Endothelial cell of umbilical vein (primary cell): Measurements from ENCODE around the gene CD46. TPM values are rescaled to one million over a fixed set of nuclear protein-coding genes. Genes with fewer than 3 reads are reported as not detected.

Experiments used
- BruUV-seq: library from RNA; stranded (reverse); fragments of 400-500 nt; replicated peaks from 2 replicates; lab custom pipeline; 2021; lab: Mats Ljungman, UMichigan
- CTCF ChIA-PET: fragments of 300-600, 350-600 bp; sonication (Branson Sonifier 250); formaldehyde crosslinking; loops from one replicate; lab custom pipeline; 2021; ENCODE audit warnings: antibody characterized with exemption, inconsistent platforms; lab: Charles Lee
- POLR2A ChIA-PET: fragments of 300-600, 350-600 bp; sonication (Branson Sonifier 250); formaldehyde crosslinking; loops from one replicate; lab custom pipeline; 2021; ENCODE audit warnings: antibody characterized with exemption, inconsistent platforms; lab: Charles Lee
- DNase-seq: peaks from one replicate; pipeline ENCODE4 v3.0.0-alpha.2; 2011; ENCODE audit warnings: low read depth, low spot score
- FAIRE-seq: peaks from 2 replicates; lab custom pipeline; 2011; peaks lifted over from hg19 to GRCh38; lab: Jason Lieb, UNC
- H2AFZ ChIP-seq: 2 replicates; pipeline ENCODE4 v1.6.0; 2012; ENCODE audit warnings: low read depth, low read length, control low read depth, inconsistent platforms
- H3K27ac ChIP-seq: 2 replicates; pipeline ENCODE4 v1.5.1; 2011; ENCODE audit warnings: low read depth, mild to moderate bottlenecking, control low read depth, low read length, moderate library complexity; ENCODE audit not compliant: insufficient read depth
- H3K27me3 ChIP-seq, 2 experiments: 2 replicates each; pipeline versions ENCODE4 v1.6.0 to v1.6.1; 2011; ENCODE audit warnings: low read length in 2 of 2, mixed read lengths in 1 of 2; ENCODE audit not compliant: control insufficient read depth in 2 of 2, insufficient read depth in 2 of 2
- H3K36me3 ChIP-seq, 2 experiments: 2 replicates in 1 of 2; 3 replicates in 1 of 2; pipeline ENCODE4 v1.5.1; 2011; ENCODE audit warnings: low read length in 2 of 2, mild to moderate bottlenecking in 1 of 2, moderate library complexity in 1 of 2; ENCODE audit not compliant: control insufficient read depth in 2 of 2, insufficient read depth in 2 of 2; ENCODE audit errors: extremely low read depth in 1 of 2
- H3K4me1 ChIP-seq: 3 replicates; pipeline ENCODE4 v1.5.1; 2011; ENCODE audit warnings: mild to moderate bottlenecking, low read length; ENCODE audit not compliant: control insufficient read depth, insufficient read depth; ENCODE audit errors: extremely low read depth
- H3K4me2 ChIP-seq: 2 replicates; pipeline ENCODE4 v1.6.1; 2011; ENCODE audit warnings: low read length, control low read depth, mixed read lengths; ENCODE audit not compliant: insufficient read depth
- H3K4me3 ChIP-seq, 3 experiments: fragments of 200-600 bp in 1 of 3; sonication (generic), shearing (Covaris generic) in 1 of 3; replicated peaks in 1 of 3; 2 replicates each; pipeline ENCODE4 v1.5.1; 2011 to 2016; ENCODE audit warnings: control low read depth in 3 of 3, low read length in 3 of 3, mild to moderate bottlenecking in 2 of 3, inconsistent platforms in 1 of 3, low read depth in 1 of 3, moderate library complexity in 1 of 3; ENCODE audit not compliant: insufficient read depth in 1 of 3
- H3K79me2 ChIP-seq: 2 replicates; pipeline ENCODE4 v1.6.0; 2012; ENCODE audit warnings: low read length, inconsistent platforms; ENCODE audit not compliant: control insufficient read depth, insufficient read depth
- H3K9ac ChIP-seq: replicated peaks from 2 replicates; pipeline ENCODE3; 2011; ENCODE audit warnings: low read length, control low read depth; ENCODE audit not compliant: insufficient read depth; ENCODE audit errors: extremely low read depth
- H3K9me1 ChIP-seq: replicated peaks from 3 replicates; pipeline ENCODE4 v1.6.0; 2011; ENCODE audit warnings: mild to moderate bottlenecking, low read length; ENCODE audit not compliant: control insufficient read depth, insufficient read depth; ENCODE audit errors: extremely low read depth
- H3K9me3 ChIP-seq: replicated peaks from 2 replicates; pipeline ENCODE4 v1.5.1; 2012; ENCODE audit warnings: low read length, inconsistent platforms; ENCODE audit not compliant: control insufficient read depth, insufficient read depth
- H4K20me1 ChIP-seq: replicated peaks from 2 replicates; pipeline ENCODE3; 2011; ENCODE audit warnings: mild to moderate bottlenecking, low read length; ENCODE audit not compliant: control insufficient read depth, insufficient read depth; ENCODE audit errors: extremely low read depth
- CTCF ChIP-seq, 2 donors: IDR thresholded peaks; 1 replicate in 1 of 2; 2 replicates in 1 of 2; pipeline ENCODE4 v1.5.1; 2011; ENCODE audit warnings: low read length in 2 of 2, mild to moderate bottlenecking in 2 of 2, moderate library complexity in 2 of 2, control low read depth in 1 of 2, inconsistent platforms in 1 of 2, low read depth in 1 of 2; ENCODE audit not compliant: insufficient read depth in 1 of 2; ENCODE audit errors: extremely low read depth in 1 of 2
- EZH2 ChIP-seq: IDR thresholded peaks from 2 replicates; pipeline ENCODE4 v1.6.1; 2012; ENCODE audit warnings: borderline replicate concordance, low read depth, mild to moderate bottlenecking, moderate library complexity, low read length, inconsistent platforms; ENCODE audit not compliant: severe bottlenecking
- FOS ChIP-seq: IDR thresholded peaks from 2 replicates; pipeline ENCODE4 v1.6.1; 2011; ENCODE audit warnings: mild to moderate bottlenecking, low read length, moderate library complexity, borderline replicate concordance; ENCODE audit not compliant: insufficient read depth
- GATA2 ChIP-seq: IDR thresholded peaks from 2 replicates; pipeline ENCODE4 v1.7.0; 2011; ENCODE audit warnings: low read depth, mild to moderate bottlenecking, moderate library complexity, mixed read lengths, low read length; ENCODE audit not compliant: insufficient read length, insufficient read depth
- JUN ChIP-seq: IDR thresholded peaks from 2 replicates; pipeline ENCODE4 v1.6.1; 2011; ENCODE audit warnings: borderline replicate concordance, low read depth; ENCODE audit not compliant: insufficient read length, insufficient read depth
- MAX ChIP-seq: IDR thresholded peaks from 2 replicates; pipeline ENCODE4 v1.6.1; 2011; ENCODE audit not compliant: insufficient read depth, insufficient read length
- MYC ChIP-seq: IDR thresholded peaks from one replicate; pipeline ENCODE4 v1.6.1; 2011; ENCODE audit warnings: mild to moderate bottlenecking, low read depth, low read length
- POLR2A ChIP-seq: IDR thresholded peaks from 2 replicates; pipeline ENCODE4 v1.6.1; 2012; ENCODE audit warnings: low read depth, mild to moderate bottlenecking, control low read depth, low read length
- POLR2AphosphoS5 ChIP-seq: IDR thresholded peaks from 2 replicates; pipeline ENCODE4 v1.6.1; 2012; ENCODE audit warnings: low read depth, mild to moderate bottlenecking, control low read depth, low read length, moderate library complexity; ENCODE audit not compliant: insufficient read depth
- dilution Hi-C: fragments of 300-500 bp; cut with MboI; formaldehyde crosslinking; loops from one replicate; pipeline ENCODE4 v1.15.0; 2019; ENCODE audit warnings: low sequenced_read_pairs; ENCODE audit not compliant: extremely low pct_ligation_motif_present
- intact Hi-C: fragments of 100-400 bp; cut with micrococcal nuclease; formaldehyde crosslinking; loops from one replicate; pipeline ENCODE4 v1.10.0; 2022
- polyA plus RNA-seq, 4 experiments: library from polyadenylated mRNA; depleted of rRNA in 3 of 4; stranded (reverse) in 3 of 4; unstranded in 1 of 4; fragments of >200 nt; gene quantifications; 2 replicates each; pipeline versions ENCODE4 v1.2.1 to v1.2.3, GENCODE V29; 2011 to 2012; ENCODE audit warnings: missing spikeins in 1 of 4
- total RNA-seq: library from RNA; stranded (reverse); gene quantifications from 2 replicates; pipeline ENCODE4 v1.2.3, GENCODE V29; 2021

CD46 gene
- total and polyA plus RNA-seq, 2 donors (not counting 3 experiments of a cell fraction or from before 2014, with no cell fraction given) = 134 to 256 TPM

GRCh38 chr1:207810173-207810572 lies 58.3 kb downstream of the CD46 start:
- Histone ChIP-seq H3K9me1 (no peaks in the 10 kb centered on the region), H4K20me1 (no peaks in the 10 kb centered on the region), H3K9me3 (no peaks in the 10 kb centered on the region), H3K4me3 (no peak overlapping the region), H3K36me3 (peaks cover 0 to 26% of the 10 kb centered on the region in 2 experiments), H3K4me1 (peaks cover 20% of the 10 kb centered on the region), H3K79me2 (peaks cover 3% of the 10 kb centered on the region), H2AFZ (no peak overlapping the region), H3K9ac (no peak overlapping the region), H3K4me2 (no peak overlapping the region), H3K27me3 (no peaks in the 10 kb centered on the region), H3K27ac (no peak overlapping the region)
- dilution Hi-C loops (no loop called here), intact Hi-C loops (no loop called here)
- POLR2A ChIA-PET = no interaction called here
- FAIRE-seq (no peak), DNase-seq (no peak)
- CTCF ChIA-PET = interaction anchor here (0.7 to 2.5 kb wide), 4 partner anchors 9 to 59 kb away, joined by 3 to 35 read pairs (median 8); no protein-coding TSS in a partner anchor
- TF ChIP-seq MAX = no peak
- TF ChIP-seq FOS = no peak
- TF ChIP-seq JUN = no peak
- no peak for TF ChIP-seq POLR2AphosphoS5
- TF ChIP-seq MYC = no peak
- TF ChIP-seq EZH2 = no peak
- TF ChIP-seq POLR2A = no peak
- no peak for TF ChIP-seq CTCF (IDR thresholded peaks at IDR 0.05; ENCODE audit: extremely low read depth in 1 of 2, insufficient read depth in 1 of 2, low read depth in 1 of 2, low read length in 2 of 2)
- TF ChIP-seq GATA2 = no peak
- BruUV-seq = no TSS peak
